OCI-LY1 (cell line): Measurements from ENCODE around the gene TRAF3IP1.

Experiments
- H2AFZ ChIP-seq: fragments of 200-600 bp; sonication (generic), shearing (Covaris generic); 2 replicates; pipeline ENCODE4 v1.6.0; 2014; ENCODE audit warnings: antibody characterized with exemption, mild to moderate bottlenecking, low read length
- H3F3A ChIP-seq: fragments of 200-600 bp; sonication (generic), shearing (Covaris generic); 2 replicates; pipeline ENCODE4 v1.6.0; 2014; ENCODE audit warnings: mild to moderate bottlenecking, antibody characterized with exemption, low read length, moderate library complexity; ENCODE audit not compliant: insufficient read depth
- H3K27ac ChIP-seq: fragments of 200-600 bp; sonication (generic); 2 replicates; pipeline ENCODE4 v1.5.1; 2014; ENCODE audit warnings: low read length, mixed run types, mild to moderate bottlenecking, low read depth; ENCODE audit not compliant: poor library complexity, severe bottlenecking
- H3K27me3 ChIP-seq: fragments of 200-600 bp; sonication (generic); 2 replicates; pipeline ENCODE4 v1.6.0; 2014; ENCODE audit warnings: antibody characterized with exemption, mild to moderate bottlenecking, low read length, moderate library complexity; ENCODE audit not compliant: insufficient read depth
- H3K36me3 ChIP-seq: fragments of 200-600 bp; sonication (generic); 2 replicates; pipeline ENCODE4 v1.6.1; 2014; ENCODE audit warnings: mild to moderate bottlenecking, antibody characterized with exemption, low read length, moderate library complexity, mixed read lengths; ENCODE audit not compliant: insufficient read depth
- H3K4me1 ChIP-seq: fragments of 200-600 bp; sonication (generic); 2 replicates; pipeline ENCODE4 v1.5.1; 2014; ENCODE audit warnings: mild to moderate bottlenecking, low read length, moderate library complexity; ENCODE audit not compliant: insufficient read depth, severe bottlenecking
- H3K4me2 ChIP-seq: fragments of 200-600 bp; sonication (generic), shearing (Covaris generic); 2 replicates; pipeline ENCODE4 v1.6.1; 2014; ENCODE audit warnings: low read length
- H3K4me3 ChIP-seq: fragments of 200-600 bp; sonication (generic); 2 replicates; pipeline ENCODE4 v1.5.1; 2014; ENCODE audit warnings: low read length, low read depth, mild to moderate bottlenecking, mixed read lengths; ENCODE audit not compliant: poor library complexity, severe bottlenecking
- H3K79me2 ChIP-seq: fragments of 200-600 bp; shearing (Covaris generic); 2 replicates; pipeline ENCODE4 v1.6.1; 2016; ENCODE audit warnings: mixed run types, low read length, mixed read lengths; ENCODE audit not compliant: insufficient read depth
- H3K9ac ChIP-seq: fragments of 200-600 bp; sonication (generic), shearing (Covaris generic); 2 replicates; pipeline ENCODE4 v1.6.1; 2014; ENCODE audit warnings: mild to moderate bottlenecking, low read length, mixed read lengths
- H3K9me2 ChIP-seq: fragments of 200-600 bp; sonication (generic), shearing (Covaris generic); 2 replicates; pipeline ENCODE4 v1.6.1; 2014; ENCODE audit warnings: low read depth, mild to moderate bottlenecking, low read length, mixed read lengths
- H3K9me3 ChIP-seq: fragments of 200-600 bp; shearing (Covaris generic); 2 replicates; pipeline ENCODE4 v1.6.1; 2014; ENCODE audit warnings: low read length, mixed read lengths
- H4K20me1 ChIP-seq: fragments of 200-600 bp; sonication (generic), shearing (Covaris generic); 2 replicates; pipeline ENCODE4 v1.6.0; 2016; ENCODE audit warnings: mild to moderate bottlenecking, low read length; ENCODE audit not compliant: insufficient read depth
- CTCF ChIP-seq: fragments of 200-600 bp; sonication (generic), shearing (Covaris generic); IDR thresholded peaks from 2 replicates; pipeline ENCODE4 v1.5.1; 2017; ENCODE audit warnings: mild to moderate bottlenecking, antibody characterized with exemption, low read length, moderate library complexity, mixed read lengths
- EZH2 ChIP-seq: fragments of 200-600 bp; sonication (generic), shearing (Covaris generic); IDR thresholded peaks from 2 replicates; pipeline ENCODE4 v1.8.0; 2017; ENCODE audit warnings: borderline replicate concordance, mixed run types, mild to moderate bottlenecking, antibody characterized with exemption, low read length, moderate library complexity, mixed read lengths

The TRAF3IP1 gene

GRCh38 chr2:238444242-238444641 lies 123.9 kb downstream of the TRAF3IP1 start:
- Histone ChIP-seq H3K4me1 (no peaks in the 10 kb centered on the region), H3K79me2 (peaks cover 17% of the 10 kb centered on the region), H3K9ac (no peak overlapping the region), H3K9me2 (no peaks in the 10 kb centered on the region), H3K27ac (no peak overlapping the region), H3K4me2 (no peak overlapping the region), H2AFZ (no peak overlapping the region), H3K9me3 (no peaks in the 10 kb centered on the region), H4K20me1 (no peaks in the 10 kb centered on the region), H3K27me3 (no peaks in the 10 kb centered on the region), H3F3A (no peaks in the 10 kb centered on the region), H3K36me3 (peaks cover 82% of the 10 kb centered on the region), H3K4me3 (no peak overlapping the region)
- TF ChIP-seq EZH2 (no peak), CTCF (no peak)

- no peak overlapping the region for H2AFZ ChIP-seq
- peaks cover 79% of the 10 kb centered on the region for H3K36me3 ChIP-seq
- TF ChIP-seq EZH2 (no peak), CTCF (no peak)
- no peaks in the 10 kb centered on the region for H3K27me3 ChIP-seq
- H4K20me1 ChIP-seq = no peaks in the 10 kb centered on the region
- no peak overlapping the region for H3K4me2 ChIP-seq
- H3K9me3 ChIP-seq = no peaks in the 10 kb centered on the region
- H3K9me2 ChIP-seq = no peaks in the 10 kb centered on the region
- H3F3A ChIP-seq = no peaks in the 10 kb centered on the region
- H3K4me1 ChIP-seq = no peaks in the 10 kb centered on the region
- no peak overlapping the region for H3K27ac ChIP-seq
- no peak overlapping the region for H3K9ac ChIP-seq
- no peak overlapping the region for H3K4me3 ChIP-seq
- H3K79me2 ChIP-seq = peaks cover 11% of the 10 kb centered on the region; the same call in 1 of the 2 replicates
Observed at GRCh38 chr2:238445409-238446190, 125.3 kb downstream of the TRAF3IP1 start.

GRCh38 chr2:238446371-238446770 lies 126.1 kb downstream of the TRAF3IP1 start:
- no peak overlapping the region for H2AFZ ChIP-seq
- no peaks in the 10 kb centered on the region for H4K20me1 ChIP-seq
- no peaks in the 10 kb centered on the region for H3F3A ChIP-seq
- no peak overlapping the region for H3K27ac ChIP-seq
- peaks cover 11% of the 10 kb centered on the region; the same call in 1 of the 2 replicates for H3K79me2 ChIP-seq
- H3K4me1 ChIP-seq = no peaks in the 10 kb centered on the region
- H3K4me3 ChIP-seq = no peak overlapping the region
- no peak overlapping the region for H3K4me2 ChIP-seq
- H3K9ac ChIP-seq = no peak overlapping the region
- no peaks in the 10 kb centered on the region for H3K9me2 ChIP-seq
- no peaks in the 10 kb centered on the region for H3K9me3 ChIP-seq
- H3K27me3 ChIP-seq = no peaks in the 10 kb centered on the region
- TF ChIP-seq EZH2 (no peak), CTCF (no peak)
- peaks cover 83% of the 10 kb centered on the region for H3K36me3 ChIP-seq
